A549 (cell line): ENCODE measurements around the gene C11orf71. TPM values are rescaled to one million over a fixed set of nuclear protein-coding genes. Genes with fewer than 3 reads are reported as not detected.

ENCODE experiments used
- ATAC-seq, 2 experiments: fragments of 200-7000 bp in 1 of 2; fragments of >200 bp in 1 of 2; cut with Nextera tagmentation in 1 of 2; cut with Tn5 transposase in 1 of 2; 3 replicates each; pipeline versions ENCODE4 v1.8.0 to v1.9.1; 2018 to 2020; ENCODE audit warnings: mild to moderate bottlenecking in 1 of 2, moderate library complexity in 1 of 2
- CTCF ChIA-PET: fragments of 300-600 bp; sonication (Branson Sonifier 250); formaldehyde crosslinking; extraction: SDS; loops from one replicate; lab custom pipeline; 2021; ENCODE audit warnings: antibody characterized with exemption, inconsistent platforms; lab: Yijun Ruan, JAX
- POLR2A ChIA-PET: fragments of 350-600 bp; formaldehyde crosslinking; extraction: SDS; loops from one replicate; lab custom pipeline; 2021; ENCODE audit warnings: antibody characterized with exemption, inconsistent platforms; lab: Yijun Ruan, JAX
- DNase-seq, 2 experiments: peaks; one replicate each; pipeline versions ENCODE4 v3.0.0 to v3.0.0-alpha.2; 2011 to 2016; ENCODE audit warnings: low read depth in 1 of 2, low spot score in 1 of 2
- FAIRE-seq: peaks from 2 replicates; lab custom pipeline; 2011; peaks lifted over from hg19 to GRCh38; lab: Jason Lieb, UNC
- H3K27ac ChIP-seq, 2 experiments: fragments of >200 bp; sonication (Bioruptor Twin); formaldehyde crosslinking; 3 replicates each; pipeline ENCODE4 v1.5.1; 2016 to 2017
- H3K4me1 ChIP-seq: fragments of >200 bp; sonication (Bioruptor Twin); formaldehyde crosslinking; 3 replicates; pipeline ENCODE4 v1.6.1; 2016
- H3K4me2 ChIP-seq: fragments of >200 bp; sonication (Bioruptor Twin); formaldehyde crosslinking; 3 replicates; pipeline ENCODE4 v1.6.1; 2016
- H3K4me3 ChIP-seq: fragments of >200 bp; sonication (Bioruptor Twin); formaldehyde crosslinking; 3 replicates; pipeline ENCODE4 v1.5.1; 2016
- H3K9me3 ChIP-seq: fragments of >200 bp; sonication (Bioruptor Twin); formaldehyde crosslinking; 3 replicates; pipeline ENCODE4 v1.6.1; 2016
- BCL3 ChIP-seq: fragments of >200 bp; sonication (Bioruptor Twin); formaldehyde crosslinking; IDR thresholded peaks from 3 replicates; pipeline ENCODE4 v1.6.1; 2016
- BHLHE40 ChIP-seq: IDR thresholded peaks from 2 replicates; pipeline ENCODE4 v1.6.1; 2012; ENCODE audit warnings: low read depth, low read length, inconsistent platforms
- CHD2 ChIP-seq: fragments of 150-350 bp; IDR thresholded peaks from 2 replicates; pipeline ENCODE4 v1.6.1; 2014; ENCODE audit warnings: low read length; ENCODE audit not compliant: partially characterized antibody
- CTCF ChIP-seq: fragments of >200 bp; sonication (Bioruptor Twin); formaldehyde crosslinking; IDR thresholded peaks from 3 replicates; pipeline ENCODE4 v1.5.1; 2016
- E2F6 ChIP-seq: IDR thresholded peaks from 2 replicates; pipeline ENCODE4 v1.6.1; 2012; ENCODE audit warnings: low read depth, borderline replicate concordance
- EHMT2 ChIP-seq: fragments of 200-600 bp; sonication (generic); IDR thresholded peaks from 2 replicates; pipeline ENCODE4 v1.6.1; 2016; ENCODE audit warnings: antibody characterized with exemption, low read depth, mild to moderate bottlenecking, moderate library complexity
- FOXS1 ChIP-seq: fragments of 250-450 bp; sonication (Bioruptor Pico); IDR thresholded peaks from 2 replicates; pipeline ENCODE4 v1.5.0; 2020; ENCODE audit warnings: mild to moderate bottlenecking, moderate library complexity
- HDAC2 ChIP-seq: fragments of 200-600 bp; sonication (generic); IDR thresholded peaks from 2 replicates; pipeline ENCODE4 v1.6.1; 2016
- HES2 ChIP-seq: fragments of >200 bp; sonication (Bioruptor Twin); formaldehyde crosslinking; IDR thresholded peaks from 2 replicates; pipeline ENCODE4 v1.6.1; 2016
- HOXA7 ChIP-seq: fragments of 250-450 bp; sonication (Bioruptor Pico); IDR thresholded peaks from 2 replicates; pipeline ENCODE4 v1.5.0; 2020; ENCODE audit warnings: mild to moderate bottlenecking, moderate library complexity
- HOXB5 ChIP-seq: fragments of 250-450 bp; sonication (Bioruptor Pico); IDR thresholded peaks from 2 replicates; pipeline ENCODE4 v1.5.0; 2020; ENCODE audit warnings: mild to moderate bottlenecking, moderate library complexity
- JUN ChIP-seq, 2 experiments: fragments of >200 bp; sonication (Bioruptor Twin); formaldehyde crosslinking; IDR thresholded peaks; 2 replicates in 1 of 2; 3 replicates in 1 of 2; pipeline ENCODE4 v1.6.1; 2016 to 2017
- MAX ChIP-seq: IDR thresholded peaks from 2 replicates; pipeline ENCODE4 v1.6.1; 2012
- MAZ ChIP-seq: fragments of 150-350 bp; IDR thresholded peaks from 2 replicates; pipeline ENCODE4 v1.6.1; 2014; ENCODE audit warnings: antibody characterized with exemption, low read depth, low read length, borderline replicate concordance
- MYC ChIP-seq: IDR thresholded peaks from 2 replicates; pipeline ENCODE4 v1.6.1; 2012; ENCODE audit warnings: mild to moderate bottlenecking, inconsistent platforms, low read length, improper control_type of control experiment, borderline replicate concordance
- POLR2A ChIP-seq: IDR thresholded peaks from 2 replicates; pipeline ENCODE4 v1.6.1; 2012; ENCODE audit warnings: mild to moderate bottlenecking, low read length
- RAD21 ChIP-seq, 2 experiments: fragments of >200 bp in 1 of 2; sonication (Bioruptor Twin) in 1 of 2; formaldehyde crosslinking in 1 of 2; IDR thresholded peaks in 1 of 2; conservative IDR thresholded peaks in 1 of 2; 2 replicates in 1 of 2; 3 replicates in 1 of 2; pipeline ENCODE4 v1.6.1; 2012 to 2018; ENCODE audit warnings: inconsistent platforms in 1 of 2
- RARB ChIP-seq: fragments of 250-450 bp; sonication (Bioruptor Pico); IDR thresholded peaks from 2 replicates; pipeline ENCODE4 v1.8.0; 2021; ENCODE audit warnings: mild to moderate bottlenecking, moderate library complexity
- RCOR1 ChIP-seq: fragments of 150-350 bp; IDR thresholded peaks from 2 replicates; pipeline ENCODE4 v1.6.1; 2014; ENCODE audit warnings: antibody characterized with exemption, low read length, low read depth
- REST ChIP-seq: fragments of 200-600 bp; sonication (generic); IDR thresholded peaks from 2 replicates; pipeline ENCODE4 v1.6.1; 2016; ENCODE audit warnings: antibody characterized with exemption, mild to moderate bottlenecking, moderate library complexity
- TFCP2L1 ChIP-seq: fragments of 250-450 bp; sonication (Bioruptor Pico); IDR thresholded peaks from 2 replicates; pipeline ENCODE4 v1.5.0; 2021; ENCODE audit warnings: mild to moderate bottlenecking
- TP53 ChIP-seq: fragments of 250-450 bp; sonication (Bioruptor Pico); IDR thresholded peaks from 2 replicates; pipeline ENCODE4 v1.5.0; 2021; ENCODE audit warnings: mild to moderate bottlenecking, moderate library complexity
- ZC3H11A ChIP-seq: fragments of 450-650 bp; IDR thresholded peaks from 2 replicates; pipeline ENCODE4 v1.6.1; 2014; ENCODE audit warnings: antibody characterized with exemption, mild to moderate bottlenecking
- WGBS: methylation state at CpG from one replicate; pipeline ENCODE4 v1.1.6; 2017; ENCODE audit errors: missing lambda C conversion rate; 5-methylcytosine and 5-hydroxymethylcytosine counted together
- polyA plus RNA-seq, 4 experiments: library from polyadenylated mRNA; depleted of rRNA in 3 of 4; stranded (reverse); fragments of >200 nt; fragmentation: RNase III in 1 of 4; extraction: RNeasy Plus Mini Kit Qiagen cat#74134 plus additional on column Dnase treatment in 1 of 4; gene quantifications; 2 replicates in 3 of 4; 3 replicates in 1 of 4; pipeline ENCODE4 v1.2.3, GENCODE V29; 2011 to 2017

The C11orf71 gene
- polyA plus RNA-seq, 2 of the 4 experiments (the other 2 are of a cell fraction): 6.0 to 9.3 TPM

GRCh38 chr11:114362958-114363357, 37.4 kb downstream of the C11orf71 start:
- TF ChIP-seq HOXB5 (CRISPR knock-in tag) (no peak), HOXA7 (CRISPR knock-in tag) (no peak), E2F6 (no peak), TP53 (CRISPR knock-in tag) (no peak), FOXS1 (no peak), HDAC2 (no peak), BCL3 (no peak), RARB (CRISPR knock-in tag) (no peak), RAD21 (conservative IDR thresholded peaks at IDR 0.05 in 1 of 2, IDR thresholded peaks at IDR 0.05 in 1 of 2) (no peak), CHD2 (no peak)
- TF ChIP-seq, all 56 proteins: peak for 0
- WGBS: 38% methylated on average over 3 of the region's 3 CpGs
- CTCF ChIA-PET: interaction anchor here (1.1 kb wide), 1 partner anchor 12 kb away, joined by 4 read pairs; no protein-coding TSS in a partner anchor

GRCh38 chr11:114362326-114362725, 38.0 kb downstream of the C11orf71 start:
- ChIA-PET POLR2A (no interaction called here), CTCF (interaction anchor here (1.1 kb wide), 1 partner anchor 11 kb away, joined by 4 read pairs; no protein-coding TSS in a partner anchor)
- no peak for FAIRE-seq
- H3K27ac ChIP-seq: no peak overlapping the region
- TF ChIP-seq JUN (IDR thresholded peaks at IDR 0.05) (no peak), BHLHE40 (no peak), HES2 (no peak), TFCP2L1 (CRISPR knock-in tag) (no peak), RCOR1 (no peak), MAX (no peak), POLR2A (no peak), ZC3H11A (no peak), MYC (no peak), MAZ (no peak), REST (no peak), EHMT2 (no peak), HOXB5 (CRISPR knock-in tag) (no peak), CTCF (no peak)
- 81% methylated on average over 4 of the region's 4 CpGs for WGBS
- no peaks in the 10 kb centered on the region for H3K9me3 ChIP-seq
- DNase-seq: no peak
- no peak overlapping the region for H3K4me2 ChIP-seq
- H3K4me1 ChIP-seq: peaks cover 11% of the 10 kb centered on the region
- no peak for ATAC-seq
- H3K4me3 ChIP-seq: no peak overlapping the region

More at GRCh38 chr11:114362958-114363357, 37.4 kb downstream of the C11orf71 start:
- Histone ChIP-seq H3K27ac (no peak overlapping the region), H3K9me3 (no peaks in the 10 kb centered on the region), H3K4me2 (no peak overlapping the region), H3K4me3 (no peak overlapping the region), H3K4me1 (peaks cover 14% of the 10 kb centered on the region)
- ATAC-seq: no peak
- no peak for DNase-seq
- POLR2A ChIA-PET: no interaction called here
- FAIRE-seq: no peak
